SU-DHL-6 (cell line): Measurements from ENCODE around the gene ITSN1.

Experiments
- CTCF ChIP-seq: fragments of 200-600 bp; sonication (generic); IDR thresholded peaks from one replicate; pipeline ENCODE4 v1.5.1; 2017; ENCODE audit warnings: antibody characterized with exemption, mild to moderate bottlenecking, low read length, moderate library complexity; ENCODE audit not compliant: insufficient read depth, poor library complexity, severe bottlenecking
- EZH2phosphoT487 ChIP-seq: fragments of 200-600 bp; sonication (generic), shearing (Covaris generic); conservative IDR thresholded peaks from 2 replicates; pipeline ENCODE4 v1.6.1; 2018; ENCODE audit warnings: mild to moderate bottlenecking, antibody characterized with exemption, low read length, moderate library complexity, mixed read lengths

- TF ChIP-seq CTCF (no peak), EZH2phosphoT487 (no peak)
Observed at GRCh38 chr21:33942426-33942825, 300.1 kb downstream of the ITSN1 start.
